HG03060 (cell line): ENCODE data around the gene MND1.
"Not testable (repeated sequence)": the region's sequence is repeated elsewhere in the genome, so short reads cannot be mapped to it uniquely, and the experiment has no call there.

Experiments used
- ATAC-seq: cut with Tn5 transposase; IDR thresholded peaks from one replicate; pipeline ENCODE4 v1.9.1; 2021; ENCODE audit warnings: low read depth, moderate number of reproducible peaks; ENCODE audit not compliant: unreplicated experiment

MND1 gene

GRCh38 chr4:153432965-153433753, 88.7 kb downstream of the MND1 start:
- peak; percentile 91 for ATAC-seq

DNA sequence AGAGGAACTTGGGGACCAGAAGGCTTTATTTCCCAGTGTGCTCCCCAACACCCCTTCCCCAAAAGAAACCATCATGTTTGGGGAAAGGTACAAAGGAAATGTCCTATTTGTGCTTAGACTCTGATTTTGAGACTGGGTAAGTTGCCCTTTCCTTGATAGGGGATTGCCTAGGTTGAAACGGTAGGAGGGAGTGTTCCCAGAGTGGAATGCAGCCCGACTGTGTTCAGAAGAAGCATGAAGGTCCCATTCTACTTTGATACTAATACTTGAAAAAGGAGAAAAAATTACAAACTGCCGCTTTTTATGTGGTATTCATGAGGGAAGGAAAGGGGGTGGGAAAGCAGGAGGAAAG, 89.2 kb downstream of the MND1 start:
- no peak for ATAC-seq

GRCh38 chr4:153434190-153434589, 89.7 kb downstream of the MND1 start:
- ATAC-seq: no peak

GRCh38 chr4:153438916-153439756, 94.6 kb downstream of the MND1 start:
- peak; percentile 74 for ATAC-seq

GRCh38 chr4:153439831-153440230, 95.3 kb downstream of the MND1 start:
- ATAC-seq: no peak

DNA sequence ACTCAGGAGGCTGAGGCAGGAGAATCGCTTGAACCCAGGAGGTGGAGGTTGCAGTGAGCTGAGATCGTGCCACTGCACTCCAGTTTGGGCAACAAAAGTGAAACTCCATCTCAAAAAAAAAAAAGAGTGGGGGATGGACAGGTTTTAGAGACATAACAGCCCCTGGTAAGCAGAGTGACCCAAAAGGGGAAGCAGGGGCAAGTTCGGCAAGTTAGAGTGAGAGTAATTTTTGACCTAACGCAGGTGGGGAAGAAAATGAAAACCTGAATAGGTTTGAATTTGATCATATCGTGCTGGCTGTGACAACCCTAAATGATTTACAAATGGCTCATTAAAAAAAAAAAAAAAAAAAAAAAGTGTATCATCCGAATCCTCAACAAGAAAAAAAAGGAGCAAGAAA, 96.0 kb downstream of the MND1 start:
- ATAC-seq: no peak

DNA sequence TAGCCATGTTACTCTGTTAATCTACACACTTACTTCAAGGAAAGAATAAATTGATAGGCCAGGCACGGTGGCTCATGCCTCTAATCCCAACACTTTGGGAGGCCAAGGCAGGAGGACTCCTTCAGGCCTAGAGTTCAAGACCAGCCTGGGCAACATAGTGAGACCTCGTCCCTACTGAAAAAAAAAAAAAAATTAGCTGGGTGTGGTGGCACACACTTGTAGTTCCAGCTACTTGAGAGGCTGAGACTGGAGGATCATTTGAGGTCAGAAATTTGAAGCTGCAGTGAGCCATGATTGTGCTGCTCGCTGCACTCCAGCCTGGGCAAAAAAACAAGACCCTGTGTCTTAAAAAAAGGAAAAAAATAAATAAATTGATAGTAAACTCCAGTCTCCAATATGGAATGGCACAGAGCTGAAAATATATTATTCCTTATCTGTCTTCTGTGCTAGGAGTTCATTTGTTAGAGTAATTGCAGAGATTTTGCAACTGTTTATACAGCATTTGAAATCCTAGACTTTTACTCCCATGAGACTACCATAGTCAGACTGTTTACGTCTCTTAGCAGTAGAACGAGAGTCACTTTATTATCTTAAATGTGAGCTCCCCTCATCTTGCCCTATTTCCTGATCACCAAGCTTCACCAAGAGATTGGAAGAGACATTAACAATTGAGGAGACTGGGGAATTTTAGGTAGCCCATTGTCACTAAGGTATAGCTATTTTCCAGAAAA, 102.9 kb downstream of the MND1 start:
- no peak for ATAC-seq

DNA sequence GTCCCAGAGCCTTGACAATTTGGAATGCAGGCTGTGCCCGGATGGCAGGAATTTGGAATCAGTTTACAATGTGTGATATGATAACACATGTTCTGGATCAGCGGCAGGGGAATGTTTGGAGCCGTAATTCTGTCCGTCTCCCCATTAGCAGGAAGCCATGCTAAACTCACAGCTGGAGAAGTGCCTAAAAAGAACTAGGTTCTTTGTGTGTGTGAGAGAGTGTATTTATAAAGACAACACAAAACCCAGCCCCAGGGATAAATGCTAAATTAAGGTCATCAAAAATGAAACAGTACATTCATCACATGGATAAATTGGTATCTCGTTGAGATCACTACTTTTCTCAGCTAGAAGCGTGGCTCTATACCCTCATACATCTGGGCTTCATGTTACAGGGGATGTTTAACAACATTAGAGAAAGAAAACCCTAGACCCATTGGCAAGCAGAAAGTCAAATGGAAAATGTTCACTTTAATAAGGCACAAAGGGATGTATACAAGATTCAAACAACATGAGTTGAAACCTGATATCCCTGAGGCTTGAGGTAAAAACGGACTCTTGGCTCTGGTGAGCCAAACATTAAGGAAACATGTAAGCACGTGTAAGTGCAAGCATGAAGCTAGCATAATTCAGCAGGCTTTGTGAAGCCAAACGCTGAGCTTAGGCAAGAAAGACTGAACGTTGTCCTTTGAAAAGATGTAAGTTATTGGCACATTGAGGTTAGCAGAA, 103.7 kb downstream of the MND1 start:
- ATAC-seq: no peak

GRCh38 chr4:153449338-153449737, 104.8 kb downstream of the MND1 start:
- ATAC-seq: no peak

GRCh38 chr4:153450544-153450917, 106.0 kb downstream of the MND1 start:
- no peak for ATAC-seq

- ATAC-seq: not testable (repeated sequence)
Observed at GRCh38 chr4:153451145-153451544, 106.7 kb downstream of the MND1 start.

DNA sequence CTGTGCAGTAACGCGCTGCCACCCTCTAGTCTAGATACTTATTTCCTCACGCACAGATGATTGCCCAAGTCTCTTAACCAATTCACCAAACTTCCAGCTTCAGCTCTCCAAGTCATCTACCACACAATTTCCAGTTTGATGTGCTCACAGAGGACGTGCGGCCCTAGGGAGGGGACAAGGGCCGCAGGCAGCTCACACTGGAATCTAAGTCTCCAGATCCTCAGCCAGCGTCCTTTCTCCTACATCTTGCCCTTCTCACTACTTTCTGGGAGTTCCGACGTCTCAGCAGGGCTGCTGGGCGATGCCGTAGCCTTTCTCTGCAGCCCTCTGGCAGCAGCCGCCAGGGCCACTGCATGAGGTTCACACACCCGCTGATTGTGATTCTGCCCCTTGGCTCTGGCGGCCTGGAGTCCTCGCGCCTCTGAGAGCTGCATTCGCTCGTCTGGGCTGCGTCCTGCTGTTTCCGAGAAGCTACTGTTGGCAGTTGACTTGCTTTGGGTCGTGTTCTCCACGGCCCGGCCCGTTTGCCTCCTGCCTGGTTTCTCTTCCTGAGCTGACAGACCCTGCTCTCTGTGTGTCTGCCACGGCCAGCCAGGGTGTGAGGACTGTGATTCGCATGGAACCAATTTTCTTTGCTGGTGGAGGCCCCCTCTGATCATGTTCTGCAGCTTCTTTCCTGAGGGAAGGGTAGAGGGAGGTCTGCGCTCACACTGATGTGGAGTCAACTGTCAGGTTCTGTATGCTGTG, 107.6 kb downstream of the MND1 start:
- ATAC-seq: no peak

- no peak for ATAC-seq
Observed at GRCh38 chr4:153452658-153453378, 108.3 kb downstream of the MND1 start.

- ATAC-seq: no peak
Observed at GRCh38 chr4:153453402-153453801, 108.9 kb downstream of the MND1 start.

DNA sequence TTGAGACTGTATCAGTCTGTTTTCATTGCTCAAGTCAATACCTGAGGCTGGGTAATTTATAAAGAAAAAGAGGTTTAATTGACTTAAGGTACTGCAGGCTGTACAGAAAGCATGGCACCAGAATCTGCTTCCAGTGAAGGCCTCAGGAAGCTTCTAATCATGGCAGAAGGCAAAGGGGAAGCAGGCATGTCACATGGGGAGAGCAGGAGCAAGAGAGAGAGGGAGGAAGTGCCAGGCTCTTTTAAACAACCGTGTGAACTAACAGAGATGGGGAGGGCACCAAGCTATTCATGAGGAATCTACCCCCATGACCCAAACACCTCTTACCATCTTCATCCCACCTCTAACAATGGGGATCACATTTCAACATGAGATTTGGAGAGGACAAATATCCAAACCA, 114.5 kb downstream of the MND1 start:
- no peak for ATAC-seq

- not testable (repeated sequence) for ATAC-seq
Observed at GRCh38 chr4:153461549-153461948, 117.1 kb downstream of the MND1 start.

GRCh38 chr4:153464068-153464467, 119.6 kb downstream of the MND1 start:
- ATAC-seq: no peak
